Spleen (tissue), 11 donors: ENCODE measurements around the gene UCHL5. TPM values are rescaled to one million over a fixed set of nuclear protein-coding genes. Genes with fewer than 3 reads are reported as not detected.
A peak's percentile ranks its signal among the peaks of the same experiment; 100 is the strongest.
"Not testable (repeated sequence)": the region's sequence is repeated elsewhere in the genome, so short reads cannot be mapped to it uniquely, and the experiment has no call there.

ENCODE experiments used
- DNase-seq: peaks from one replicate; pipeline ENCODE4 v3.0.0-alpha.2; 2020
- H3K27ac ChIP-seq, 8 donors: fragments of 200-600 bp; sonication (generic) in 7 of 8; 1 replicate in 4 of 8; 2 replicates in 4 of 8; pipeline versions ENCODE4 v1.5.0 to v1.8.0; 2016 to 2021; ENCODE audit warnings: inconsistent platforms in 4 of 8, mild to moderate bottlenecking in 4 of 8, moderate library complexity in 1 of 8
- H3K27me3 ChIP-seq, 7 donors: fragments of 200-600 bp; sonication (generic) in 6 of 7; replicated peaks in 1 of 7; 1 replicate in 4 of 7; 2 replicates in 3 of 7; pipeline versions ENCODE4 v1.5.0 to v1.8.0; 2016 to 2021; ENCODE audit warnings: inconsistent platforms in 3 of 7, mild to moderate bottlenecking in 1 of 7
- H3K36me3 ChIP-seq, 6 donors: fragments of 200-600 bp; sonication (generic) in 5 of 6; 1 replicate in 4 of 6; 2 replicates in 2 of 6; pipeline versions ENCODE4 v1.5.0 to v1.8.0; 2016 to 2021; ENCODE audit warnings: inconsistent platforms in 2 of 6
- H3K4me1 ChIP-seq, 6 donors: fragments of 200-600 bp; sonication (generic) in 5 of 6; 1 replicate in 3 of 6; 2 replicates in 3 of 6; pipeline versions ENCODE4 v1.5.0 to v1.8.0; 2016 to 2021; ENCODE audit warnings: inconsistent platforms in 3 of 6
- H3K4me3 ChIP-seq, 8 donors: fragments of 200-600 bp; sonication (generic) in 7 of 8; 1 replicate in 4 of 8; 2 replicates in 4 of 8; pipeline versions ENCODE4 v1.5.0 to v1.8.0; 2016 to 2021; ENCODE audit warnings: inconsistent platforms in 4 of 8, mild to moderate bottlenecking in 4 of 8, moderate library complexity in 2 of 8
- H3K9me3 ChIP-seq, 8 donors: fragments of 200-600 bp; sonication (generic) in 7 of 8; 1 replicate in 4 of 8; 2 replicates in 4 of 8; pipeline versions ENCODE4 v1.5.0 to v1.8.0; 2016 to 2021; ENCODE audit warnings: inconsistent platforms in 4 of 8
- CTCF ChIP-seq, 11 experiments: fragments of 200-600 bp in 7 of 11; fragments of 450-650 bp in 4 of 11; sonication (generic) in 4 of 11; IDR thresholded peaks in 8 of 11; conservative IDR thresholded peaks in 3 of 11; 1 replicate in 7 of 11; 2 replicates in 4 of 11; pipeline versions ENCODE4 v1.4.0 to v1.8.0; 2016 to 2021; ENCODE audit warnings: antibody characterized with exemption in 11 of 11, inconsistent platforms in 4 of 11, mild to moderate bottlenecking in 1 of 11
- POLR2A ChIP-seq, 3 donors: fragments of 450-650 bp; IDR thresholded peaks; one replicate each; pipeline ENCODE4 v1.5.1; 2017; ENCODE audit warnings: antibody characterized with exemption in 3 of 3, mild to moderate bottlenecking in 1 of 3
- POLR2AphosphoS5 ChIP-seq, 3 donors: sonication (generic); formaldehyde crosslinking; IDR thresholded peaks; one replicate each; pipeline ENCODE4 v1.5.1; 2017; ENCODE audit warnings: antibody characterized with exemption in 3 of 3
- WGBS, 5 donors: extraction: QIAGEN DNeasy Blood & Tissue Kit in 3 of 5; methylation state at CpG; one replicate each; pipeline versions ENCODE4 v1.1.5 to v1.1.7; 2013 to 2018; 5-methylcytosine and 5-hydroxymethylcytosine counted together
- intact Hi-C: fragments of 100-400 bp; cut with DNase I; formaldehyde crosslinking; loops from one replicate; pipeline ENCODE4 v1.15.0; 2023; ENCODE audit warnings: low total_unique reads
- polyA plus RNA-seq, 3 donors: library from polyadenylated mRNA; stranded (reverse); fragments of 200-250 nt; gene quantifications; one replicate each; pipeline ENCODE4 v1.2.1, GENCODE V29; 2013
- total RNA-seq, 7 donors: library from RNA; depleted of rRNA in 3 of 7; stranded (reverse); fragments of >200 nt in 3 of 7; fragmentation: NEBNext Ultra II Directional in 4 of 7; extraction: Animal tissue kit (Norgen Biotek cat#: 25700) in 4 of 7; gene quantifications; one replicate each; pipeline versions ENCODE4 v1.1.0 to v1.2.1, GENCODE V29; 2016 to 2021
- donor health status: healthy with polysubstance abuse.
- donor health status: DM: no; HTN: no; CAD: no; lungs with moderate emphysema.
- donor health status: DM: no; HTN: no; CAD: no.
- donor health status: Bipolar disorder and iron deficiency.
- donor health status: healthy.
- donor health status: DM: no; HTN: no; CAD: no.
- donor health status: DM: yes; HTN: yes; CAD: no.

UCHL5 gene
- total and polyA plus RNA-seq, 10 donors, result 9.9 to 41.7 (median 32.8) TPM

GRCh38 chr1:192993426-192994085 lies 65.6 kb downstream of the UCHL5 start:
- H3K4me3 ChIP-seq, result no peak overlapping the region
- H3K27ac ChIP-seq, result no peak overlapping the region
- TF ChIP-seq CTCF (IDR thresholded peaks at IDR 0.05 in 8 of 11, conservative IDR thresholded peaks at IDR 0.05 in 3 of 11), result no peak
- TF ChIP-seq POLR2AphosphoS5 (IDR thresholded peaks at IDR 0.05), result no peak
- no peaks in the 10 kb centered on the region for H3K27me3 ChIP-seq
- DNase-seq, result no peak
- no peaks in the 10 kb centered on the region for H3K4me1 ChIP-seq
- peaks cover 0 to 9% (median 5%) of the 10 kb centered on the region in 8 donors for H3K9me3 ChIP-seq
- intact Hi-C loops, result no loop called here
- 89 to 95% (median 92%) methylated on average over 10 of the region's 10 CpGs for WGBS, 5 donors
- peaks cover 0 to 33% (median 7%) of the 10 kb centered on the region in 6 donors for H3K36me3 ChIP-seq

GRCh38 chr1:192986748-192987334 lies 72.3 kb downstream of the UCHL5 start:
- intact Hi-C loops, H3K4me3 ChIP-seq, H3K27me3 ChIP-seq, H3K4me1 ChIP-seq, H3K36me3 ChIP-seq, H3K9me3 ChIP-seq, H3K27ac ChIP-seq: not testable (repeated sequence)
- 90 to 98% (median 96%) methylated on average over 6 to 38 of the region's 38 CpGs for WGBS, 5 donors
- TF ChIP-seq POLR2AphosphoS5 (IDR thresholded peaks at IDR 0.05), result peak in 1 of 3 donors; percentile 48
- peak; percentile 61 for DNase-seq

GRCh38 chr1:192986110-192986747 lies 72.9 kb downstream of the UCHL5 start:
- Histone ChIP-seq H3K9me3 (no peaks in the 10 kb centered on the region), H3K4me1 (peaks cover 0 to 6% (median 0%) of the 10 kb centered on the region in 6 donors), H3K27ac (no peak overlapping the region), H3K4me3 (no peak overlapping the region), H3K36me3 (peaks cover 0 to 6% (median 0%) of the 10 kb centered on the region in 6 donors), H3K27me3 (no peaks in the 10 kb centered on the region)
- TF ChIP-seq POLR2A (IDR thresholded peaks at IDR 0.05) (no peak), POLR2AphosphoS5 (IDR thresholded peaks at IDR 0.05) (no peak), CTCF (IDR thresholded peaks at IDR 0.05 in 8 of 11, conservative IDR thresholded peaks at IDR 0.05 in 3 of 11) (no peak)
- DNase-seq, result no peak
- intact Hi-C loops, result no loop called here
- 83 to 94% (median 90%) methylated on average over 8 of the region's 8 CpGs for WGBS, 5 donors

- Histone ChIP-seq H3K36me3 (peaks cover 0 to 6% (median 0%) of the 10 kb centered on the region in 6 donors), H3K9me3 (no peaks in the 10 kb centered on the region), H3K4me3 (peak overlapping the region in 1 of 8 donors; percentile 32), H3K4me1 (peaks cover 0 to 6% (median 0%) of the 10 kb centered on the region in 6 donors), H3K27ac (peak overlapping the region in 3 of 8 donors; percentile 3 to 63 (median 49)), H3K27me3 (no peaks in the 10 kb centered on the region)
- intact Hi-C loops, result no loop called here
- 43 to 79% (median 69%) methylated on average over 1 of the region's 1 CpG for WGBS, 5 donors
- TF ChIP-seq POLR2AphosphoS5 (IDR thresholded peaks at IDR 0.05), result no peak
- TF ChIP-seq CTCF (IDR thresholded peaks at IDR 0.05 in 8 of 11, conservative IDR thresholded peaks at IDR 0.05 in 3 of 11), result no peak
- TF ChIP-seq POLR2A (IDR thresholded peaks at IDR 0.05), result no peak
- no peak for DNase-seq
Observed at GRCh38 chr1:192984080-192984479, 75.1 kb downstream of the UCHL5 start.
